CD8-positive, alpha-beta memory T cell (primary cell): Measurements from ENCODE around the gene KAZN. TPM values are rescaled to one million over a fixed set of nuclear protein-coding genes. Genes with fewer than 3 reads are reported as not detected.

Experiments
- CTCF ChIA-PET: fragments of 350-600 bp; sonication (Branson Sonifier 250); formaldehyde crosslinking; loops from one replicate; lab custom pipeline; 2021; ENCODE audit warnings: antibody characterized with exemption; lab: Charles Lee
- POLR2A ChIA-PET: fragments of 350-600 bp; sonication (Branson Sonifier 250); formaldehyde crosslinking; loops from one replicate; lab custom pipeline; 2021; ENCODE audit warnings: antibody characterized with exemption; lab: Charles Lee
- DNase-seq, 5 donors: peaks; one replicate each; pipeline versions ENCODE4 v3.0.0 to v3.0.0-alpha.2; 2020 to 2022; ENCODE audit warnings: mixed read lengths in 1 of 5
- H3K27ac ChIP-seq: one replicate; pipeline ENCODE4 v1.7.0; 2013; ENCODE audit warnings: low read depth, mild to moderate bottlenecking, low read length, moderate library complexity
- H3K27me3 ChIP-seq: 2 replicates; pipeline ENCODE4 v1.7.0; 2013; ENCODE audit warnings: low read length, mild to moderate bottlenecking; ENCODE audit not compliant: insufficient read depth, poor library complexity, severe bottlenecking
- H3K36me3 ChIP-seq: 2 replicates; pipeline ENCODE4 v1.7.0; 2013; ENCODE audit warnings: mild to moderate bottlenecking, low read length, moderate library complexity; ENCODE audit not compliant: insufficient read depth
- H3K4me1 ChIP-seq: 2 replicates; pipeline ENCODE4 v1.7.0; 2013; ENCODE audit warnings: mild to moderate bottlenecking, low read length, moderate library complexity; ENCODE audit not compliant: insufficient read depth
- H3K4me3 ChIP-seq: 2 replicates; pipeline ENCODE4 v1.7.0; 2013; ENCODE audit warnings: mild to moderate bottlenecking, low read length
- H3K9me3 ChIP-seq: 2 replicates; pipeline ENCODE4 v1.7.0; 2013; ENCODE audit warnings: mild to moderate bottlenecking, low read length
- H3K27ac Mint-ChIP-seq, 8 donors: one replicate each; pipeline ENCODE4 v1.8.0; 2020 to 2021; ENCODE audit warnings: mixed read lengths in 8 of 8, mild to moderate bottlenecking in 6 of 8, inconsistent platforms in 3 of 8, moderate library complexity in 3 of 8
- H3K27me3 Mint-ChIP-seq, 2 donors: one replicate each; pipeline ENCODE4 v1.8.0; 2020 to 2021; ENCODE audit warnings: mixed read lengths in 2 of 2, mild to moderate bottlenecking in 1 of 2, moderate library complexity in 1 of 2
- H3K36me3 Mint-ChIP-seq, 3 donors: one replicate each; pipeline ENCODE4 v1.8.0; 2020 to 2021; ENCODE audit warnings: mixed read lengths in 3 of 3, inconsistent platforms in 1 of 3, mild to moderate bottlenecking in 1 of 3
- H3K4me1 Mint-ChIP-seq, 3 donors: one replicate each; pipeline ENCODE4 v1.8.0; 2020 to 2021; ENCODE audit warnings: mixed read lengths in 3 of 3, inconsistent platforms in 1 of 3, mild to moderate bottlenecking in 1 of 3
- H3K4me3 Mint-ChIP-seq, 7 donors: one replicate each; pipeline ENCODE4 v1.8.0; 2020 to 2021; ENCODE audit warnings: mixed read lengths in 7 of 7, mild to moderate bottlenecking in 6 of 7, moderate library complexity in 4 of 7, inconsistent platforms in 2 of 7
- H3K9me3 Mint-ChIP-seq, 5 donors: one replicate each; pipeline ENCODE4 v1.8.0; 2020 to 2022; ENCODE audit warnings: mixed read lengths in 5 of 5, mild to moderate bottlenecking in 3 of 5, moderate library complexity in 2 of 5, inconsistent platforms in 1 of 5
- polyA plus RNA-seq: library from polyadenylated mRNA; unstranded; fragments of 300-500 nt; fragmentation: Illumina TruSeq; gene quantifications from one replicate; pipeline ENCODE4 v1.2.3, GENCODE V29; 2021
- total RNA-seq, 2 experiments: library from RNA; stranded (reverse); gene quantifications; one replicate each; pipeline ENCODE4 v1.2.3, GENCODE V29; 2021

Gene KAZN
- total and polyA plus RNA-seq, 3 experiments from 2014 or later, result 0.15 to 0.35 (median 0.18) TPM

- DNase-seq, result no peak
- Mint-ChIP-seq H3K9me3 (peaks cover 0 to 1% (median 0%) of the 10 kb centered on the region in 5 donors), H3K4me3 (no peak overlapping the region), H3K27me3 (peaks cover 8 to 18% of the 10 kb centered on the region in 2 donors), H3K36me3 (no peaks in the 10 kb centered on the region), H3K27ac (no peak overlapping the region), H3K4me1 (no peaks in the 10 kb centered on the region)
- Histone ChIP-seq H3K4me1 (no peaks in the 10 kb centered on the region), H3K27me3 (no peaks in the 10 kb centered on the region), H3K4me3 (no peak overlapping the region), H3K36me3 (no peaks in the 10 kb centered on the region), H3K27ac (no peak overlapping the region), H3K9me3 (no peaks in the 10 kb centered on the region)
- CTCF ChIA-PET, result no interaction called here
- POLR2A ChIA-PET, result no interaction called here
Observed at GRCh38 chr1:14781811-14782210, 183.3 kb downstream of the KAZN start.

GRCh38 chr1:14782741-14783591, 184.5 kb downstream of the KAZN start:
- no peak for DNase-seq
- Histone ChIP-seq H3K27me3 (no peaks in the 10 kb centered on the region), H3K4me1 (no peaks in the 10 kb centered on the region), H3K36me3 (no peaks in the 10 kb centered on the region), H3K4me3 (no peak overlapping the region), H3K27ac (no peak overlapping the region), H3K9me3 (no peaks in the 10 kb centered on the region)
- H3K9me3 Mint-ChIP-seq, result no peaks in the 10 kb centered on the region
- ChIA-PET POLR2A (no interaction called here), CTCF (no interaction called here)
- H3K4me1 Mint-ChIP-seq, result no peaks in the 10 kb centered on the region
- H3K27ac Mint-ChIP-seq, result peak overlapping the region in 1 of 8 donors; percentile 38
- H3K4me3 Mint-ChIP-seq, result no peak overlapping the region
- H3K36me3 Mint-ChIP-seq, result no peaks in the 10 kb centered on the region
- H3K27me3 Mint-ChIP-seq, result peaks cover 7 to 13% of the 10 kb centered on the region in 2 donors

- no peak for DNase-seq
- Histone ChIP-seq H3K9me3 (no peaks in the 10 kb centered on the region), H3K36me3 (no peaks in the 10 kb centered on the region), H3K4me1 (no peaks in the 10 kb centered on the region), H3K27me3 (no peaks in the 10 kb centered on the region), H3K27ac (no peak overlapping the region), H3K4me3 (no peak overlapping the region)
- Mint-ChIP-seq H3K36me3 (no peaks in the 10 kb centered on the region), H3K9me3 (no peaks in the 10 kb centered on the region), H3K4me1 (no peaks in the 10 kb centered on the region), H3K27me3 (peaks cover 7 to 13% of the 10 kb centered on the region in 2 donors), H3K27ac (no peak overlapping the region), H3K4me3 (no peak overlapping the region)
- CTCF ChIA-PET, result no interaction called here
- POLR2A ChIA-PET, result no interaction called here
Observed at GRCh38 chr1:14783592-14783886, 185.1 kb downstream of the KAZN start.

GRCh38 chr1:14784790-14785773, 186.6 kb downstream of the KAZN start:
- no peak for DNase-seq
- ChIA-PET CTCF (no interaction called here), POLR2A (no interaction called here)
- H3K36me3 ChIP-seq, result no peaks in the 10 kb centered on the region
- no peak overlapping the region for H3K4me3 ChIP-seq
- H3K4me3 Mint-ChIP-seq, result no peak overlapping the region
- H3K4me1 Mint-ChIP-seq, result no peaks in the 10 kb centered on the region
- no peaks in the 10 kb centered on the region for H3K36me3 Mint-ChIP-seq
- H3K27me3 ChIP-seq, result no peaks in the 10 kb centered on the region
- H3K27me3 Mint-ChIP-seq, result peaks cover 5 to 10% of the 10 kb centered on the region in 2 donors
- H3K9me3 Mint-ChIP-seq, result no peaks in the 10 kb centered on the region
- no peak overlapping the region for H3K27ac ChIP-seq
- H3K9me3 ChIP-seq, result no peaks in the 10 kb centered on the region
- H3K4me1 ChIP-seq, result no peaks in the 10 kb centered on the region
- no peak overlapping the region for H3K27ac Mint-ChIP-seq

GRCh38 chr1:14786109-14786675, 187.7 kb downstream of the KAZN start:
- no peaks in the 10 kb centered on the region for H3K4me1 ChIP-seq
- Mint-ChIP-seq H3K4me3 (no peak overlapping the region), H3K9me3 (no peaks in the 10 kb centered on the region), H3K36me3 (no peaks in the 10 kb centered on the region), H3K27ac (no peak overlapping the region), H3K27me3 (peaks cover 5 to 10% of the 10 kb centered on the region in 2 donors), H3K4me1 (no peaks in the 10 kb centered on the region)
- H3K4me3 ChIP-seq, result no peak overlapping the region
- no peak overlapping the region for H3K27ac ChIP-seq
- no peak for DNase-seq
- POLR2A ChIA-PET, result no interaction called here
- H3K27me3 ChIP-seq, result no peaks in the 10 kb centered on the region
- CTCF ChIA-PET, result no interaction called here
- no peaks in the 10 kb centered on the region for H3K9me3 ChIP-seq
- H3K36me3 ChIP-seq, result no peaks in the 10 kb centered on the region

- H3K36me3 ChIP-seq, result no peaks in the 10 kb centered on the region
- H3K4me1 ChIP-seq, result no peaks in the 10 kb centered on the region
- H3K9me3 Mint-ChIP-seq, result no peaks in the 10 kb centered on the region
- H3K36me3 Mint-ChIP-seq, result no peaks in the 10 kb centered on the region
- peaks cover 5 to 10% of the 10 kb centered on the region in 2 donors for H3K27me3 Mint-ChIP-seq
- ChIA-PET CTCF (no interaction called here), POLR2A (no interaction called here)
- DNase-seq, result no peak
- H3K9me3 ChIP-seq, result no peaks in the 10 kb centered on the region
- H3K4me3 ChIP-seq, result no peak overlapping the region
- H3K4me3 Mint-ChIP-seq, result no peak overlapping the region
- H3K4me1 Mint-ChIP-seq, result no peaks in the 10 kb centered on the region
- no peaks in the 10 kb centered on the region for H3K27me3 ChIP-seq
- no peak overlapping the region for H3K27ac Mint-ChIP-seq
- H3K27ac ChIP-seq, result no peak overlapping the region
Observed at GRCh38 chr1:14786681-14787080, 188.2 kb downstream of the KAZN start.

GRCh38 chr1:14787604-14788003, 189.1 kb downstream of the KAZN start:
- Histone ChIP-seq H3K27me3 (no peaks in the 10 kb centered on the region), H3K36me3 (no peaks in the 10 kb centered on the region), H3K4me3 (no peak overlapping the region), H3K27ac (no peak overlapping the region), H3K9me3 (no peaks in the 10 kb centered on the region), H3K4me1 (no peaks in the 10 kb centered on the region)
- ChIA-PET CTCF (no interaction called here), POLR2A (no interaction called here)
- no peaks in the 10 kb centered on the region for H3K36me3 Mint-ChIP-seq
- H3K27me3 Mint-ChIP-seq, result peaks cover 5 to 10% of the 10 kb centered on the region in 2 donors
- no peak overlapping the region for H3K27ac Mint-ChIP-seq
- H3K4me1 Mint-ChIP-seq, result no peaks in the 10 kb centered on the region
- no peak overlapping the region for H3K4me3 Mint-ChIP-seq
- no peak for DNase-seq
- H3K9me3 Mint-ChIP-seq, result no peaks in the 10 kb centered on the region

- Mint-ChIP-seq H3K4me3 (no peak overlapping the region), H3K36me3 (no peaks in the 10 kb centered on the region), H3K4me1 (no peaks in the 10 kb centered on the region), H3K9me3 (peaks cover 0 to 2% (median 0%) of the 10 kb centered on the region in 5 donors), H3K27me3 (peaks cover 5 to 10% of the 10 kb centered on the region in 2 donors), H3K27ac (no peak overlapping the region)
- no peaks in the 10 kb centered on the region for H3K36me3 ChIP-seq
- H3K27me3 ChIP-seq, result no peaks in the 10 kb centered on the region
- no peak overlapping the region for H3K4me3 ChIP-seq
- DNase-seq, result no peak
- no peak overlapping the region for H3K27ac ChIP-seq
- no peaks in the 10 kb centered on the region for H3K4me1 ChIP-seq
- CTCF ChIA-PET, result no interaction called here
- POLR2A ChIA-PET, result no interaction called here
- no peaks in the 10 kb centered on the region for H3K9me3 ChIP-seq
Observed at GRCh38 chr1:14788080-14788479, 189.6 kb downstream of the KAZN start.
